HG02642 (cell line): ENCODE measurements around the gene SLC24A3.

Experiments used
- ATAC-seq: cut with Tn5 transposase; IDR thresholded peaks from one replicate; pipeline ENCODE4 v1.9.1; 2021; ENCODE audit warnings: mild to moderate bottlenecking; ENCODE audit not compliant: unreplicated experiment, poor library complexity

SLC24A3 gene

GRCh38 chr20:19560881-19561480, 348.5 kb downstream of the SLC24A3 start:
- no peak for ATAC-seq

DNA sequence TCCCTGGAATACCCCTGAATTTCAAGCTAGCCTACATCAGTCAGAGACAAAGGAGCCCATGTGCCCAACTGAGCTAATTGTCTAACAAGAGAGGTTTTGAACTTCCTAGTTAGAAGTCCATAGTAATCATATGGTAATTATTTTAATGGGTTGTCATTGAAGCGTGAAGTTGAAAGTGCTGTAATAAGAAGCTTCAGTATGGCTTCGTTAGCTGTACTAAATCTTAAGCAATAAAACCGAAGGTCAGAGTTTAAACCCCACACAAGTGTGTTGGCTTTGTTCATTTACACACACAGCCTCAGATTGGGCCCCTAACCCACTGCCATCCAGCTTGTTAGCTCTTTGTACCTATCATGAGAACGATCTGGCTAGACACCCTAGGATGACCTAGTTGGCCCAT, 350.0 kb downstream of the SLC24A3 start:
- no peak for ATAC-seq

DNA sequence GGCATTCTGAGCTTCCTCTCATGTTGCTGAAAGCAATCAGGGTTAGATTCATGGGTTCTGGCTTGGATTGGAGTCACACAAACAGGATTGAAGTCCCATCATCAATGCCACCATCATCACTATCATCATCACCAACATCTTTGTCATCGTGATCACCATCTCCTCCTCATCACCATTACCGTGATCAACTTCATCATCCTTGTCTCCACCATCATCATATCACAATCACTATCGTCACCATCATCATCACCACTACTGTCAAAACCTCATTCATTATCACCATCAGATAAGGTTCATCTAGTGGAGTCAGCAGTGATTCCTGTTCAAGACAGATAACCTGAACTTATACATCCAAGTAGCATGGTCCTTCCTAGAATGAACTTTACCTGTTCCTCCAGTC, 351.8 kb downstream of the SLC24A3 start:
- ATAC-seq: no peak

- ATAC-seq: no peak
Observed at GRCh38 chr20:19565736-19566135, 353.3 kb downstream of the SLC24A3 start.

DNA sequence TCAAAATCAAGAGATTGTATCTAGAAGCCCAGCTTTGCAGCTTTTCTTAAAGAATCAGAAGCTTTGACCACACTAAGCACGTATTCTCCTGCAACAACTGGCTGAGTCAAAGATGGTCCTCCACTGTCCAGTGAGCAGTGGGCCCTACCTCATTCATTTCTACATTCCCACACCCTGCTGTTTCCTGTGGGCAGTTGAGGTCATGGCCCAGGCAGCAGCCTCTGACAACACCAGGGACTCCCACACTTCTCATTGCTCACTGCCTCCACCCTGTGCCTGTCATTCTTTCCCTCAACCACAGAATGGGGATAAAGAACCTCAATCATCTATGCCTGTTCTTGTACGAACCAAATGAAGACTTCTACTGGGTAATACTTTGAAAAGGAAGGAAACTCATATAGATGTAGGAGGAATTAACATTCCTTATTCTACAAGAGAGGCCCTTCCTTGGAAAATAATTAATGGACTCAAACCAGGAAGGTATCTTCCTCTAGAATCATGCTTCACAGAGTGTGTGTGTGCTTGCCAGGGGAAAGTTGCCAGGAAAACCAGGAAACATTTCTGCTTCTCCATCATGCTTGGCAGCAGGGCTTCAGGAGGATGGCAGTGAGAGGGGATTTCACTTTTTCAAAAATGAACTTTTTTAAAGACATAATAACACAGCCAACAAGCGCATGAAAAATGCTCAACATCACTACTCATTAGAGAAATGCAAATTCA, 353.9 kb downstream of the SLC24A3 start:
- no peak for ATAC-seq

GRCh38 chr20:19568128-19568527, 355.7 kb downstream of the SLC24A3 start:
- no peak for ATAC-seq

DNA sequence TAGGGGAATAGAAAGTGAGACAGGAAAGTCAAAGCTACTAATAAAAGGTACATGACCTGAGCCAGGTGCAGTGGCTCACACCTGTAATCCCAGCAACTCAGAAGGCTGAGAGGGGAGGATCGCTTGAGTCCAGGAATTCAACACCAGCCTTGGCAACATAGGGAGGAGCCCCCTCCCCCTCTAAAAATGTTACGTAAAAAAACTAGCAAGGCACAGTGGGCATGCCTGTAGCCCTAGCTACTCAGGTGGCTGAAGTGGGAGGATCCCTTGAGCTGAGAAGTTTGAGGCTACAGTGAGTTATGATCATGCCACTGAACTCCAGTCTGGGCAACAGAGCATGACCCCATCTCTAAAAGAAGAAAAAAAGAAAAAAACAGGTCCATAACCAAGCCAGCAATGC, 359.6 kb downstream of the SLC24A3 start:
- no peak for ATAC-seq

GRCh38 chr20:19577692-19578091, 365.2 kb downstream of the SLC24A3 start:
- ATAC-seq: no peak

GRCh38 chr20:19582782-19583181, 370.3 kb downstream of the SLC24A3 start:
- ATAC-seq: no peak

GRCh38 chr20:19583532-19584175, 371.2 kb downstream of the SLC24A3 start:
- peak; percentile 47 for ATAC-seq

DNA sequence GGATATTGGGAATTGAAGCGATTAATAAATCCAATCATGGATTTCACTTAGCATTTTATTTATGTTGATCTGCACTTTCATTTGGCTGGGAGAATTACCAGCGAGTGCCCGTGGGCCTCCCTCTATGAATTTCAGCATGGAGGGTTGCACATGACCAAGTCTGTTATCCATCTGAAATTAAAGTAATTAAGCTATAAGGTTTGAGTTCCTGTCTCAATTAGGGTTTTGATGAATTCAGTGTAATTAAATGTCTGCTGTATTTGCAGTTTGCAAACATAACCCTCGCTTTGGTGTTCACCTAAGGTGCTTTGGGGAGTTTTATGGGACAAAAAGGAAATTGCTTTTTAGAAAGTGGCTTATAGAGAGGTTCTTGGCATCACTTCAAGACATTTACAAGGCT, 375.8 kb downstream of the SLC24A3 start:
- ATAC-seq: no peak

- ATAC-seq: no peak
Observed at GRCh38 chr20:19588732-19589131, 376.3 kb downstream of the SLC24A3 start.

- no peak for ATAC-seq
Observed at GRCh38 chr20:19589787-19590362, 377.4 kb downstream of the SLC24A3 start.

DNA sequence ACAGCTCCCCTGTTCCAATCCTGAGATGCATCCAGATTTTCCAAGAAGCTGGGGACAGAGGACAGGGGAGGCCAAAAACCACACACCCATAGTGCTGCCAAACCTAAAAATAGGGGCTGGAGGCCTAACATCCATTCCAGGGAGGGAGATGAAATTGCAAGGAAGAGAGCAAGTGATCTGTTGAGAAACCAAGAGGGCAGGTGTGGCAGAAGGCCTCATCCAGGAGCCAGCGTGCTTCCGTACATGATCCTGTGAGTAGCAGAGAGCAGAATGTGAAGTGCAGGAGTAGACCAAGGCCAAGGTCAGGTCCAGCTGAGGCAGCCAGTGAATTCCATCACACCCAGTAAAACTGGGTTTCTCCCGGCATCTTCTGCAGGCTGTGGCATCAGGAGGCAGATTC, 377.9 kb downstream of the SLC24A3 start:
- ATAC-seq: no peak

- no peak for ATAC-seq
Observed at GRCh38 chr20:19593762-19594161, 381.3 kb downstream of the SLC24A3 start.

DNA sequence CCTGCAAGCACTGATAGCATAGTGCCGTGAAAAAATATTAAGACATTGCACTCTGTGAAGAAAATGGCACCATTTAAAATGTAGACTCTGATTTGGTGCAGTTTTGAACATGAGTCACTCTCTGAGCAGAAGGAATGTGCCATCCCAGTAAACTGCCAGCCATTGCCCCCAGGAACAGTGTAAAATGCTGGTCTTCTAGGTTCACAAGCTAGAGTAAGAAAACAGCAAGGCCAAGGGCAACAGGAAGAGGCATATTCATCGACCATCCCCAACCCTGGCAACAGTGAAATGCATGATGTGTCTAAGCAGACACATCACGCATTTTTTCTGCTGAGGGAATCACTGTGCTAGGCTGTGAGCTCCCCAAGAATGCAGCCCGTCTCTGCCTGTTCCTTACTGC, 382.5 kb downstream of the SLC24A3 start:
- ATAC-seq: no peak

DNA sequence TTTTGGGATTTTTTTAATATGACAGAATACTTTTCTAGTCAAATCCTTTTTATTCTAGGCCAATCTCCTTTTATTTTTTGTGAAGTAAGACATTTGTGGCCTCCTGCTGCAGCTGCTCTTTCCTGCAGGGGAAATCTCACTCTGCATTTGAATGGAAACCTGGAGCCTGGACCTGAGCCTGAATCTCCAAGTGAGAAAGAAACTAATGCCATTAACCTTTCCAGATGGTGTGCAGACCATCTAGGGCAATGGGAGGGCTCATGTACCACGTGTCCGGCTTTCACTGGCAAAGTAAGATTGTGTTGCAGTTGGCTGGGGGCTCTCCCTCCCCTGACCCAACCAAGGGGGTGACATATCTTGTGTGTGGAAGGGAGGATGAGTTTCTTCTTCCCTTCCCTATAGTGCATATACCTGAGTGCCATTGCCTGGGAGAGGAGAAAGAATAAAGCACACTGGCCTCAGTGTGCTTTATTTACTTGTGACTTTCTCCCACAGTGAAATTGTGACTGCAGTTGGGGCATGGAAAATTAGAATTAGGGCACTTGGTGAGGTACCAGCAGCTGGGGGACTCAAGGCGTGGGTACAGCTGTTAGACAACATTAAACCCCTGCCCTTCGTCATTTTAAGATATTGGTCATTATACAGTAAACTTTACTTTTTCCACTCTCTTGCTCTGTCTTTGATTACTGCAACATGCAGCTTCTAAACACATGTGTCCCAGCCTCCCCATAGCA, 385.8 kb downstream of the SLC24A3 start:
- no peak for ATAC-seq

DNA sequence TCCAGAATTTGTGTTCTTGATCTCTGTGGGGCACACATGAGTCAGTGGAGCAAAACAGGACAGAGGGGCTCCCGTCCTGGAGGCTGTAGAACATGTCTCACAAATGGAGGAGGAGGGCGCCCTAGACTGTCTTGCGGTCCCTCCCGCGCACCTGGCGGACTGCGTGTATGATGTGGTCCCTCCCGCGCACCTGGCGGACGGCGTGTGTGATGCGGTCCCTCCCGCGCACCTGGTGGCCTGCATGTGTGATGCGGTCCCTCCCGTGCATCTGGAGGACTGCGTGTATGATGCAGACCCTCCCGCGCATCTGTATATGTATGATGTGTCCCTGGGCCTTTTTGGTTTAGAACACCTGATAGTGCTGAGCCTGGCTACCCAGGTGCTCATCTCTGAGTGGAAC, 386.8 kb downstream of the SLC24A3 start:
- no peak for ATAC-seq

DNA sequence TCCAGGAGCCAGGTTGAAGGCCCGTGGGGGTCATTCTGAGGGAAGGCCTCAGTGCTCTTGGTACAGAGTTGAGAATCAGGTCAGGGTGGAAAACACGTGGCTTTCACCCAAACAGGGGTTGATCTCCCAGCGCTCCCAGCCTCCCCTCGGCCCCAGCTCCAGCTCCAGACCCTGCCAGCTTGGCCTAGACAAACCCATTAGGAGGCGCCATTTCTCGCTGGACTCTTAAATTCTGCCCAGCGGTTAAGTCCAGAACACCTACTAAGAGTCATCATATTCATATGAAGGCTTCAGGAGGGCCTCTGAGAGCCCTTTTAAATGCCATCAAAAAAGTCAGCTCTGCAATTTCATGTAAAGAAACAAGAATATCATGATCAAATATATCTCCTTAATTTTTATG, 387.6 kb downstream of the SLC24A3 start:
- ATAC-seq: no peak

GRCh38 chr20:19601126-19601810, 388.8 kb downstream of the SLC24A3 start:
- no peak for ATAC-seq
